Measurements from ENCODE around the gene TXNDC8. TPM values are rescaled to one million over a fixed set of nuclear protein-coding genes. Genes with fewer than 3 reads are reported as not detected.

The TXNDC8 gene
- total RNA-seq, 1 donor from 2014 or later = not detected

GRCh38 chr9:110256380-110257096 is 81.1 kb downstream of the TXNDC8 start, which contains the start of gene TXN:
Gene TXN, minus strand, starts transcription at chr9:110256507. Its CDS starts 72 bp downstream, at chr9:110256435.
- H3K4me3 ChIP-seq (ENCODE audit: insufficient read depth, low read depth, low read length) = peak within 1 kb of the TSS; percentile 75
- H4K20me1 ChIP-seq (ENCODE audit: insufficient read depth, low read length) = peaks cover 38% of the 10 kb centered on the region
- peaks cover 17% of the 10 kb centered on the region for H3K4me1 Mint-ChIP-seq (ENCODE audit: low read depth, unreplicated experiment)
- peak within 1 kb of the TSS; percentile 93 for H3K4me3 Mint-ChIP-seq (ENCODE audit: unreplicated experiment)
- no peaks in the 10 kb centered on the region for H3K27me3 ChIP-seq (ENCODE audit: insufficient read depth, low read length)
- H3K4me2 ChIP-seq (ENCODE audit: low read length) = peak within 1 kb of the TSS; percentile 96
- TF ChIP-seq CTCF (IDR thresholded peaks at IDR 0.05; ENCODE audit: insufficient read depth, low read depth, low read length) (no peak), EZH2 (IDR thresholded peaks at IDR 0.05; ENCODE audit: insufficient read depth, low read length) (no peak)
- no peaks in the 10 kb centered on the region for H3K27me3 Mint-ChIP-seq (ENCODE audit: low read depth, unreplicated experiment)
- peak within 1 kb of the TSS; percentile 91 for H3K27ac Mint-ChIP-seq (ENCODE audit: unreplicated experiment)
- H3K9ac ChIP-seq (ENCODE audit: low read length) = peak within 1 kb of the TSS; percentile 88
- no peaks in the 10 kb centered on the region for H3K36me3 ChIP-seq (ENCODE audit: insufficient read depth, low read length)
- FAIRE-seq = no peak
- peak within 1 kb of the TSS; percentile 86 for H3K27ac ChIP-seq (ENCODE audit: low read depth, low read length)
- peak; percentile 79 for DNase-seq (ENCODE audit: low read depth)
- peaks cover 28% of the 10 kb centered on the region for H3K4me1 ChIP-seq (ENCODE audit: insufficient read depth, low read length)
- H3K79me2 ChIP-seq (ENCODE audit: insufficient read depth, low read length) = peaks cover 47% of the 10 kb centered on the region
- peak within 1 kb of the TSS; percentile 82 for H2AFZ ChIP-seq (ENCODE audit: low read depth, low read length)
- no peaks in the 10 kb centered on the region for H3K36me3 Mint-ChIP-seq (ENCODE audit: low read depth, unreplicated experiment)
- H3K9me3 Mint-ChIP-seq (ENCODE audit: unreplicated experiment) = no peaks in the 10 kb centered on the region
- H3K9me3 ChIP-seq (ENCODE audit: insufficient read depth, low read depth, low read length) = no peaks in the 10 kb centered on the region

- H3K79me2 ChIP-seq (ENCODE audit: insufficient read depth, low read length) = peaks cover 56% of the 10 kb centered on the region
- H3K27me3 Mint-ChIP-seq (ENCODE audit: low read depth, unreplicated experiment) = no peaks in the 10 kb centered on the region
Observed at GRCh38 chr9:110255463-110256379, 81.9 kb downstream of the TXNDC8 start.

More at GRCh38 chr9:110255463-110256379, 81.9 kb downstream of the TXNDC8 start:
- Histone ChIP-seq H3K4me3 (ENCODE audit: insufficient read depth, low read depth, low read length) (peak overlapping the region; percentile 75), H3K4me2 (ENCODE audit: low read length) (peak overlapping the region; percentile 96), H3K9ac (ENCODE audit: low read length) (peak overlapping the region; percentile 88), H4K20me1 (ENCODE audit: insufficient read depth, low read length) (peaks cover 46% of the 10 kb centered on the region), H3K4me1 (ENCODE audit: insufficient read depth, low read length) (peaks cover 28% of the 10 kb centered on the region), H3K27me3 (ENCODE audit: insufficient read depth, low read length) (no peaks in the 10 kb centered on the region), H3K27ac (ENCODE audit: low read depth, low read length) (peak overlapping the region; percentile 86), H3K36me3 (ENCODE audit: insufficient read depth, low read length) (no peaks in the 10 kb centered on the region), H2AFZ (ENCODE audit: low read depth, low read length) (peak overlapping the region; percentile 82), H3K9me3 (ENCODE audit: insufficient read depth, low read depth, low read length) (no peaks in the 10 kb centered on the region)
- Mint-ChIP-seq H3K4me1 (ENCODE audit: low read depth, unreplicated experiment) (peaks cover 17% of the 10 kb centered on the region), H3K4me3 (ENCODE audit: unreplicated experiment) (peak overlapping the region; percentile 93), H3K9me3 (ENCODE audit: unreplicated experiment) (no peaks in the 10 kb centered on the region), H3K27ac (ENCODE audit: unreplicated experiment) (peak overlapping the region; percentile 91), H3K36me3 (ENCODE audit: low read depth, unreplicated experiment) (peaks cover 4% of the 10 kb centered on the region)
- peak; percentile 27 for DNase-seq (ENCODE audit: low read depth)
- no peak for FAIRE-seq
- TF ChIP-seq EZH2 (IDR thresholded peaks at IDR 0.05; ENCODE audit: insufficient read depth, low read length) (no peak), CTCF (IDR thresholded peaks at IDR 0.05; ENCODE audit: insufficient read depth, low read depth, low read length) (no peak)
